ENCODE results near the gene WDFY4.

DNA sequence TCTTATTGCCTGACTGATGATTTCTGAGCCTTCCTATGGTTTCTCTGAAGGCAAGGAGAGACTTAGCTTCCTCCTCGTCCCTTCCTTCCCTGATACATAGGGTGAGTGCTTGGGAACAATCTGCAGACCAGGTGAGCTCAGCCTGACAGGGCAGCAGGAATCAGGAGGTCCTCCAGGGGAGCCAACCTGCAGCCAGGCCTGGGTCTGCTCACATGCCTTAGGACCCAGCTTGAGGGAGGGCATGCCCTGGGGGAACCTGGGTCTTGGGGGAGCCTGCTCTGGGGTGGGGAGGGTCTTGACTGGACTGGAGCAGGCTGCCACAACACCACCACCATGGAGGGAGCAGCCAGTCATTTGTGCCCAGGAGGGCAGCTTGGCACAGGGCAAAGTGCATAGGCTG lies 197.3 kb downstream of the WDFY4 start:
- TF ChIP-seq, protein P1, sequence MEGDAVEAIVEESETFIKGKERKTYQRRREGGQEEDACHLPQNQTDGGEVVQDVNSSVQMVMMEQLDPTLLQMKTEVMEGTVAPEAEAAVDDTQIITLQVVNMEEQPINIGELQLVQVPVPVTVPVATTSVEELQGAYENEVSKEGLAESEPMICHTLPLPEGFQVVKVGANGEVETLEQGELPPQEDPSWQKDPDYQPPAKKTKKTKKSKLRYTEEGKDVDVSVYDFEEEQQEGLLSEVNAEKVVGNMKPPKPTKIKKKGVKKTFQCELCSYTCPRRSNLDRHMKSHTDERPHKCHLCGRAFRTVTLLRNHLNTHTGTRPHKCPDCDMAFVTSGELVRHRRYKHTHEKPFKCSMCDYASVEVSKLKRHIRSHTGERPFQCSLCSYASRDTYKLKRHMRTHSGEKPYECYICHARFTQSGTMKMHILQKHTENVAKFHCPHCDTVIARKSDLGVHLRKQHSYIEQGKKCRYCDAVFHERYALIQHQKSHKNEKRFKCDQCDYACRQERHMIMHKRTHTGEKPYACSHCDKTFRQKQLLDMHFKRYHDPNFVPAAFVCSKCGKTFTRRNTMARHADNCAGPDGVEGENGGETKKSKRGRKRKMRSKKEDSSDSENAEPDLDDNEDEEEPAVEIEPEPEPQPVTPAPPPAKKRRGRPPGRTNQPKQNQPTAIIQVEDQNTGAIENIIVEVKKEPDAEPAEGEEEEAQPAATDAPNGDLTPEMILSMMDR (conservative IDR thresholded peaks at IDR 0.05; ENCODE audit: low read depth in 2 of 2): no peak
- TF ChIP-seq, protein P2, sequence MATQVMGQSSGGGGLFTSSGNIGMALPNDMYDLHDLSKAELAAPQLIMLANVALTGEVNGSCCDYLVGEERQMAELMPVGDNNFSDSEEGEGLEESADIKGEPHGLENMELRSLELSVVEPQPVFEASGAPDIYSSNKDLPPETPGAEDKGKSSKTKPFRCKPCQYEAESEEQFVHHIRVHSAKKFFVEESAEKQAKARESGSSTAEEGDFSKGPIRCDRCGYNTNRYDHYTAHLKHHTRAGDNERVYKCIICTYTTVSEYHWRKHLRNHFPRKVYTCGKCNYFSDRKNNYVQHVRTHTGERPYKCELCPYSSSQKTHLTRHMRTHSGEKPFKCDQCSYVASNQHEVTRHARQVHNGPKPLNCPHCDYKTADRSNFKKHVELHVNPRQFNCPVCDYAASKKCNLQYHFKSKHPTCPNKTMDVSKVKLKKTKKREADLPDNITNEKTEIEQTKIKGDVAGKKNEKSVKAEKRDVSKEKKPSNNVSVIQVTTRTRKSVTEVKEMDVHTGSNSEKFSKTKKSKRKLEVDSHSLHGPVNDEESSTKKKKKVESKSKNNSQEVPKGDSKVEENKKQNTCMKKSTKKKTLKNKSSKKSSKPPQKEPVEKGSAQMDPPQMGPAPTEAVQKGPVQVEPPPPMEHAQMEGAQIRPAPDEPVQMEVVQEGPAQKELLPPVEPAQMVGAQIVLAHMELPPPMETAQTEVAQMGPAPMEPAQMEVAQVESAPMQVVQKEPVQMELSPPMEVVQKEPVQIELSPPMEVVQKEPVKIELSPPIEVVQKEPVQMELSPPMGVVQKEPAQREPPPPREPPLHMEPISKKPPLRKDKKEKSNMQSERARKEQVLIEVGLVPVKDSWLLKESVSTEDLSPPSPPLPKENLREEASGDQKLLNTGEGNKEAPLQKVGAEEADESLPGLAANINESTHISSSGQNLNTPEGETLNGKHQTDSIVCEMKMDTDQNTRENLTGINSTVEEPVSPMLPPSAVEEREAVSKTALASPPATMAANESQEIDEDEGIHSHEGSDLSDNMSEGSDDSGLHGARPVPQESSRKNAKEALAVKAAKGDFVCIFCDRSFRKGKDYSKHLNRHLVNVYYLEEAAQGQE (IDR thresholded peaks at IDR 0.05; ENCODE audit: unreplicated experiment): no peak
- TF ChIP-seq POLR2AphosphoS5 (IDR thresholded peaks at IDR 0.05; ENCODE audit: low read depth) (no peak), CREB1 (CRISPR knock-in tag; IDR thresholded peaks at IDR 0.05; ENCODE audit: low read depth) (no peak), STAT1 (IDR thresholded peaks at IDR 0.05; ENCODE audit: unreplicated experiment) (no peak), EZH2 (IDR thresholded peaks at IDR 0.05; ENCODE audit: low read depth, unreplicated experiment) (no peak), EZH2phosphoT487 (IDR thresholded peaks at IDR 0.05; ENCODE audit: unreplicated experiment) (no peak), ZNF114 (CRISPR knock-in tag; IDR thresholded peaks at IDR 0.05) (no peak), JUNB (IDR thresholded peaks at IDR 0.05; ENCODE audit: unreplicated experiment) (no peak)
- TF ChIP-seq, protein P3, sequence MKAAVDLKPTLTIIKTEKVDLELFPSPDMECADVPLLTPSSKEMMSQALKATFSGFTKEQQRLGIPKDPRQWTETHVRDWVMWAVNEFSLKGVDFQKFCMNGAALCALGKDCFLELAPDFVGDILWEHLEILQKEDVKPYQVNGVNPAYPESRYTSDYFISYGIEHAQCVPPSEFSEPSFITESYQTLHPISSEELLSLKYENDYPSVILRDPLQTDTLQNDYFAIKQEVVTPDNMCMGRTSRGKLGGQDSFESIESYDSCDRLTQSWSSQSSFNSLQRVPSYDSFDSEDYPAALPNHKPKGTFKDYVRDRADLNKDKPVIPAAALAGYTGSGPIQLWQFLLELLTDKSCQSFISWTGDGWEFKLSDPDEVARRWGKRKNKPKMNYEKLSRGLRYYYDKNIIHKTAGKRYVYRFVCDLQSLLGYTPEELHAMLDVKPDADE (IDR thresholded peaks at IDR 0.05): no peak
